ENCODE data around the gene MANSC4.

GRCh38 chr12:27772328-27773049 lies 7.5 kb downstream of the MANSC4 start:
- TF ChIP-seq CTCF (IDR thresholded peaks at IDR 0.05) (no peak), POLR2AphosphoS5 (IDR thresholded peaks at IDR 0.05; ENCODE audit: low read depth, low read length) (no peak), REST (IDR thresholded peaks at IDR 0.05; ENCODE audit: insufficient read depth in 1 of 2, low read depth in 2 of 2, low read length in 1 of 2) (no peak), SIN3A (IDR thresholded peaks at IDR 0.05; ENCODE audit: borderline replicate concordance, insufficient read depth, low read depth, low read length) (no peak)
